HEK293 (cell line): ENCODE measurements around the gene RAMP3.

Source experiments
- CTCF ChIA-PET: fragments of 350-600 bp; formaldehyde crosslinking; extraction: SDS; loops from one replicate; lab custom pipeline; 2021; ENCODE audit warnings: antibody characterized with exemption; lab: Yijun Ruan, JAX
- POLR2A ChIA-PET: fragments of 300-600 bp; formaldehyde crosslinking; extraction: SDS; loops from one replicate; lab custom pipeline; 2020; ENCODE audit warnings: antibody characterized with exemption, inconsistent platforms; lab: Yijun Ruan, JAX
- H3K27ac ChIP-seq: fragments of 200-500 bp; sonication (Bioruptor generic); 2 replicates; pipeline ENCODE4 v1.5.1; 2014; ENCODE audit warnings: low read depth, low read length, control low read depth, inconsistent platforms; ENCODE audit errors: extremely low read depth
- H3K36me3 ChIP-seq, 2 experiments: fragments of 200-500 bp in 1 of 2; sonication (Bioruptor generic) in 1 of 2; 1 replicate in 1 of 2; 2 replicates in 1 of 2; pipeline ENCODE4 v1.5.1; 2014 to 2017; ENCODE audit warnings: inconsistent platforms in 2 of 2, low read length in 2 of 2; ENCODE audit not compliant: control insufficient read depth in 2 of 2, insufficient read depth in 1 of 2
- H3K4me1 ChIP-seq: fragments of 200-500 bp; sonication (Bioruptor generic); 2 replicates; pipeline ENCODE4 v1.5.1; 2014; ENCODE audit warnings: mild to moderate bottlenecking, low read length, inconsistent platforms; ENCODE audit not compliant: control insufficient read depth, insufficient read depth
- H3K4me3 ChIP-seq: 2 replicates; pipeline ENCODE4 v1.5.1; 2011; ENCODE audit warnings: low read depth, mild to moderate bottlenecking, control low read depth, low read length, moderate library complexity
- H3K9me3 ChIP-seq: fragments of 200-500 bp; sonication (Bioruptor generic); 2 replicates; pipeline ENCODE4 v1.5.1; 2014; ENCODE audit warnings: low read depth, low read length, inconsistent platforms; ENCODE audit not compliant: control insufficient read depth, insufficient read depth
- ATF2 ChIP-seq: fragments of 450-650 bp; formaldehyde crosslinking; IDR thresholded peaks from 2 replicates; pipeline ENCODE4 v1.5.1; 2016; ENCODE audit warnings: missing biosample characterization, missing genetic modification characterization, low read depth
- BCL6B ChIP-seq: fragments of 450-650 bp; formaldehyde crosslinking; IDR thresholded peaks from 2 replicates; pipeline ENCODE4 v1.5.1; 2017; ENCODE audit warnings: missing biosample characterization, missing genetic modification characterization
- GLI2 ChIP-seq: fragments of 450-650 bp; formaldehyde crosslinking; IDR thresholded peaks from 2 replicates; pipeline ENCODE4; 2017; ENCODE audit warnings: missing biosample characterization, missing genetic modification characterization, low read depth, borderline replicate concordance
- IKZF3 ChIP-seq: fragments of 450-650 bp; IDR thresholded peaks from 2 replicates; pipeline ENCODE4 v1.5.0; 2018; ENCODE audit warnings: missing biosample characterization, mild to moderate bottlenecking, missing genetic modification characterization, moderate library complexity
- RBAK ChIP-seq: fragments of 450-650 bp; formaldehyde crosslinking; IDR thresholded peaks from 2 replicates; pipeline ENCODE4 v1.5.1; 2016; ENCODE audit warnings: missing biosample characterization, missing genetic modification characterization
- SALL2 ChIP-seq: fragments of 450-650 bp; formaldehyde crosslinking; IDR thresholded peaks from 2 replicates; pipeline ENCODE4 v1.5.0; 2017; ENCODE audit warnings: missing biosample characterization, mild to moderate bottlenecking, missing genetic modification characterization, borderline replicate concordance
- YY2 ChIP-seq: fragments of 450-650 bp; formaldehyde crosslinking; IDR thresholded peaks from 2 replicates; pipeline ENCODE4 v1.5.1; 2016; ENCODE audit warnings: missing biosample characterization, missing genetic modification characterization
- ZBTB6 ChIP-seq: fragments of 450-650 bp; formaldehyde crosslinking; IDR thresholded peaks from 2 replicates; pipeline ENCODE4 v1.5.1; 2017; ENCODE audit warnings: missing biosample characterization, missing genetic modification characterization
- ZNF10 ChIP-seq: fragments of 450-650 bp; formaldehyde crosslinking; IDR thresholded peaks from 2 replicates; pipeline ENCODE4 v1.5.1; 2017; ENCODE audit warnings: missing biosample characterization, missing genetic modification characterization
- ZNF138 ChIP-seq: fragments of 450-650 bp; formaldehyde crosslinking; IDR thresholded peaks from 2 replicates; pipeline ENCODE4 v1.5.1; 2016; ENCODE audit warnings: missing biosample characterization, missing genetic modification characterization, borderline replicate concordance
- ZNF175 ChIP-seq: fragments of 450-650 bp; formaldehyde crosslinking; IDR thresholded peaks from 2 replicates; pipeline ENCODE4 v1.5.1; 2016; ENCODE audit warnings: missing biosample characterization, missing genetic modification characterization
- ZNF239 ChIP-seq: fragments of 450-650 bp; formaldehyde crosslinking; IDR thresholded peaks from 2 replicates; pipeline ENCODE4 v1.5.1; 2016; ENCODE audit warnings: missing biosample characterization, missing genetic modification characterization
- ZNF37A ChIP-seq: fragments of 450-650 bp; IDR thresholded peaks from 2 replicates; pipeline ENCODE4 v1.5.1; 2018; ENCODE audit warnings: missing biosample characterization, missing genetic modification characterization
- ZNF518A ChIP-seq: fragments of 450-650 bp; formaldehyde crosslinking; conservative IDR thresholded peaks from 2 replicates; pipeline ENCODE4 v1.5.1; 2016; ENCODE audit warnings: low read depth, missing biosample characterization, missing genetic modification characterization
- ZNF549 ChIP-seq: fragments of 450-650 bp; IDR thresholded peaks from 2 replicates; pipeline ENCODE4 v1.5.1; 2018; ENCODE audit warnings: missing biosample characterization, missing genetic modification characterization, mild to moderate bottlenecking, inconsistent platforms, moderate library complexity
- ZNF626 ChIP-seq: fragments of 450-650 bp; sonication (Bioruptor Pico); formaldehyde crosslinking; IDR thresholded peaks from 2 replicates; pipeline ENCODE4 v1.5.1; 2018; ENCODE audit warnings: missing biosample characterization, missing genetic modification characterization, inconsistent platforms
- ZNF658 ChIP-seq: fragments of 450-650 bp; formaldehyde crosslinking; IDR thresholded peaks from 2 replicates; pipeline ENCODE4; 2016; ENCODE audit warnings: missing biosample characterization, missing genetic modification characterization
- ZNF664 ChIP-seq: fragments of 450-650 bp; formaldehyde crosslinking; IDR thresholded peaks from 2 replicates; pipeline ENCODE4 v1.5.1; 2016; ENCODE audit warnings: missing biosample characterization, missing genetic modification characterization
- ZNF692 ChIP-seq: fragments of 450-650 bp; formaldehyde crosslinking; IDR thresholded peaks from 2 replicates; pipeline ENCODE4 v1.5.1; 2016; ENCODE audit warnings: missing biosample characterization, missing genetic modification characterization
- ZNF704 ChIP-seq: fragments of 450-650 bp; formaldehyde crosslinking; IDR thresholded peaks from 2 replicates; pipeline ENCODE4 v1.5.1; 2016; ENCODE audit warnings: missing biosample characterization, missing genetic modification characterization

The RAMP3 gene

GRCh38 chr7:45117582-45117981 lies 40.0 kb upstream of the RAMP3 start:
- ChIA-PET POLR2A (no interaction called here), CTCF (interaction anchor here (0.6 kb wide), 1 partner anchor 28 kb away, joined by 4 read pairs; no protein-coding TSS in a partner anchor)

More at GRCh38 chr7:45117582-45117981, 40.0 kb upstream of the RAMP3 start:
- H3K9me3 ChIP-seq: no peaks in the 10 kb centered on the region
- H3K4me3 ChIP-seq: no peak overlapping the region
- no peaks in the 10 kb centered on the region for H3K4me1 ChIP-seq
- H3K36me3 ChIP-seq: no peaks in the 10 kb centered on the region
- H3K27ac ChIP-seq: no peak overlapping the region
- no peak for TF ChIP-seq ZNF626 (tag by site-specific recombination)
- no peak for TF ChIP-seq ZNF664
- no peak for TF ChIP-seq YY2 (tag by site-specific recombination)
- TF ChIP-seq ZNF658 (tag by site-specific recombination): no peak
- TF ChIP-seq ZNF692: no peak
- no peak for TF ChIP-seq ZNF10 (tag by site-specific recombination)
- no peak for TF ChIP-seq SALL2
- no peak for TF ChIP-seq IKZF3
- no peak for TF ChIP-seq ZNF175
- no peak for TF ChIP-seq ZNF37A (tag by site-specific recombination)
- TF ChIP-seq ATF2 (tag by site-specific recombination): no peak
- no peak for TF ChIP-seq ZNF239
- no peak for TF ChIP-seq ZNF518A
- no peak for TF ChIP-seq ZNF704 (tag by site-specific recombination)
- TF ChIP-seq BCL6B (tag by site-specific recombination): no peak
- no peak for TF ChIP-seq ZNF549 (tag by site-specific recombination)
- TF ChIP-seq ZNF138 (tag by site-specific recombination): no peak
- no peak for TF ChIP-seq GLI2 (tag by site-specific recombination)
- no peak for TF ChIP-seq RBAK (tag by site-specific recombination)
- TF ChIP-seq ZBTB6 (tag by site-specific recombination): no peak
- TF ChIP-seq, all 188 proteins: peak for 0
